T-helper 2 cell (primary cell): ENCODE measurements around the gene PSME1.

Source experiments
- DNase-seq, 5 experiments: peaks; one replicate each; pipeline versions ENCODE4 v3.0.0 to v3.0.0-alpha.2; 2012 to 2022

PSME1 gene

GRCh38 chr14:24177041-24177825, 41.2 kb downstream of the PSME1 start:
- DNase-seq, result no peak

- DNase-seq, result no peak
Measured at GRCh38 chr14:24177891-24178290, 41.9 kb downstream of the PSME1 start.

DNA sequence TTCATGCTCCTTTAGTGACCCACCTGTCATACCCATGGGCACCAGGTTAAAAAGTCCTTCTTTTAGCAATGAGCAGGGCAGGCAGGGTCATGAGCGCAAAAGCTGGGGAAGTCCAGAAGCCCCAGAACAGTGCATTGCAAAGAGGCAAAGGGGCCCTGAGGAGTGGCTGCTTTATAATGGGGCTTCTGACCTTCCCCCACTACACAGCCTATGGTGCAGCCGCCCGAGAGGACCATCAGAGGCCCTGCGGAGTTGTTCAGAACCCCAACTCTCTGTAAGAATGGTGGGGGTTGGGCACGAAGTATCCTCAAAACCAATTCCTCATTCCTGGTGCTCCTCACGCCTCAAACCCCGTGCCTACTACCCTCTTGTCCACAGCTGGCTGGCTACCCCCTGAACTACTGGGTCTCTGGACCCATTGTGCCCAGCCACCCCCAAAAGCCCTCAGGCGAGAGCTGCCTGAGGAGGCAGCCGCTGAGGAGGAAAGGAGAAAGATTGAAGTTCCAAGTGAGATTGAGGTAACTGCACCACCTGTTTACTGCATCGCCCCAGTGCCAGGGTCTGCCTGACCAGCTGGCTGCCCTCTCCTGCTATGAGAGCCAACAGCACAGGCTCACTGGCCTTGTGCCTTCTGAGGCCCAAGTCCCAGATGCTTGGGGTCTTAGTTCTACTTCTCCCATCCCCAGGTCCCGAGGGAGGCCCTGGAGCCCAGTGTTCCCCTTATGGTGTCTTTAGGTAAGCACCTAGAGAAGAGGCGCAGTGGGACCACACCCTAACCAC, 42.6 kb downstream of the PSME1 start:
- DNase-seq, result no peak

DNA sequence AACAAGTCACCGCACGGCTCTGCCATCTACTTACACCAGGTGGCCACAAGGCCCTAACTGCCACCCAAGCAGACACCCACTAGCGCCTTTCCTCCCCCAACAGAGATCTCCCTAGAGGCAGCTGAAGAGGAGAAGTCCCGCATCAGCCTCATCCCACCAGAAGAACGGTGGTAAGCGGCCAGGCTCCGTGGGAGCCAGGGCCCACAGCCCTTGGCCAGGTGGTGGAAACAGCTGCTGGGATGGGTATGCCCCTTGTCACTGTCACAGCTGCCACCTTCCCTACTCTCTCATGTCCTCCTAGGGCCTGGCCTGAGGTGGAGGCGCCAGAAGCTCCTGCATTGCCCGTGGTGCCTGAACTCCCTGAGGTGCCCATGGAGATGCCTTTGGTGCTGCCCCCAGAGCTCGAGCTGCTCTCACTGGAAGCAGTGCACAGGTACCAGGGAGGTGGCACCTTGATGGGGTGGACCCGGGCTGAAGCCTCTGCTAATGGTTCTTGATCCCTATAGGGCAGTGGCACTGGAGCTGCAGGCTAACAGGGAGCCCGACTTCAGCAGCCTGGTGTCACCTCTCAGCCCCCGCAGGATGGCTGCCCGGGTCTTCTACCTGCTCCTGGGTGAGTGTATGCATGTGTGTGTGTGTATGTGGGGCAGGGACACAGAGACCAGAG, 43.4 kb downstream of the PSME1 start:
- DNase-seq, result no peak

GRCh38 chr14:24179961-24180796, 44.2 kb downstream of the PSME1 start:
- no peak for DNase-seq

GRCh38 chr14:24181371-24182077, 45.5 kb downstream of the PSME1 start:
- no peak for DNase-seq

- no peak for DNase-seq
Measured at GRCh38 chr14:24182110-24182882, 46.3 kb downstream of the PSME1 start.

DNA sequence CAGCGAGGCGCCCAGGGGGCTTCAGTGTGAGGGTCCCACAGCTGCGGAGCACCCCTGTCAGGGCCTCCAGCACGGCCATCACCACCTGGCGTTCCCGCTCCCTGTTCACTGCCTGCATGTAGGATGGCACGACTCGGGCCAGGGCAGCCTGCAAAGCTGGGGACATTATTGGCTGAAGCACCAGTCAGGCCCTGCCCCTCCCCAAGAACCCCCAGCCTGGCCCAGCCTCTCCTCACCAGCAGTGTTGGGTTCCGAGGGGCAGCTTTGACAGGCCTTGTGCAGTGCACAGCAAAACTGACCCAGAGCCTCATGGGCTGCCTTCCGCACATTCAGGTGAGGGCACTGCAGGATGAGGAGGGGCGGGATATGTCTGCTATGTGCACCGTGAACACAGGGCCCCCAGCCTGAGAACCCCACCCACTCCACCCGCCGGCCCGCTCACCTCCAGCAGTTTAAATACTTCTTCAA, 47.1 kb downstream of the PSME1 start:
- DNase-seq, result no peak

- DNase-seq, result no peak
Measured at GRCh38 chr14:24184104-24184970, 48.3 kb downstream of the PSME1 start.

GRCh38 chr14:24185026-24185425, 49.0 kb downstream of the PSME1 start:
- DNase-seq, result no peak

DNA sequence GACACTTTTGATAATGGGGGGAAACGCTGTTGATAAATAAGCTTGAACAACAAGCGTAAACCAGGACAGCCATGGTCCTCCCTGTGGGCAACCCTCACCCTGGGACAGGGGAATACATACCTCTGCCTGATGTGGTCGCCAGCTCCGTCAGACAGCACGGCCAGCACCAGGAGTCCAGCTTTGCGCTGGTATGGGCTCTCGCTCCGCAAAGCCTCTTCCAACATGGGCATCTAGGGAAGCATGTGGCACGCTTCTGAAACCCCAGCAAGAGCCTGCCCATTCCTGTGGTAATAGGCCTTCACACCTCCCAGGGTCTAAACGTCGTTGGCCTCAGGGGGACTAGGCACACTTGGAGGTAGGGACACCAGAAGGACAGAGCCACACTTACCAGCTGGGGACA, 49.7 kb downstream of the PSME1 start:
- no peak for DNase-seq

GRCh38 chr14:24186831-24187538, 51.0 kb downstream of the PSME1 start:
- no peak for DNase-seq

DNA sequence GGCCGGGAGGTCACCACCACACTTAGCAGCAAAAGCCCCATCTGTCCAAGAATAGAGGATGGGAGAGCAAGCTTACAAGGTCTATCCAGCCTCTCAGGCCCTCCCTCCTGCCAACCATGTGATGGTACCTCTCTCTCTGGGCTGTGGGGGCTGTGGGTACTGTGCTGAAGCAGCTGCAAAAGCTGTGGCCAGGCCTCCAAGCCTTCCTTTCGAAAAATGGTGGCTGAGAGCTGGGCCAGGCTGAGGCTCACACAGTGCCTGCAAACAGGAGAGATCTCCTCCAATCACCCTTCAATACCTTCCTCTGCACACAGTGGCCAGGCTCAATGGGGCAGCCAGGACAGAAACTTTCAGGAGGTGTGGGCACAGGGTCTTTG, 51.5 kb downstream of the PSME1 start:
- no peak for DNase-seq
